ENCODE data around the gene KHK. TPM values are rescaled to one million over a fixed set of nuclear protein-coding genes. Genes with fewer than 3 reads are reported as not detected.

Gene KHK
- total RNA-seq, 1 experiment from 2014 or later, result 1.5 TPM

DNA sequence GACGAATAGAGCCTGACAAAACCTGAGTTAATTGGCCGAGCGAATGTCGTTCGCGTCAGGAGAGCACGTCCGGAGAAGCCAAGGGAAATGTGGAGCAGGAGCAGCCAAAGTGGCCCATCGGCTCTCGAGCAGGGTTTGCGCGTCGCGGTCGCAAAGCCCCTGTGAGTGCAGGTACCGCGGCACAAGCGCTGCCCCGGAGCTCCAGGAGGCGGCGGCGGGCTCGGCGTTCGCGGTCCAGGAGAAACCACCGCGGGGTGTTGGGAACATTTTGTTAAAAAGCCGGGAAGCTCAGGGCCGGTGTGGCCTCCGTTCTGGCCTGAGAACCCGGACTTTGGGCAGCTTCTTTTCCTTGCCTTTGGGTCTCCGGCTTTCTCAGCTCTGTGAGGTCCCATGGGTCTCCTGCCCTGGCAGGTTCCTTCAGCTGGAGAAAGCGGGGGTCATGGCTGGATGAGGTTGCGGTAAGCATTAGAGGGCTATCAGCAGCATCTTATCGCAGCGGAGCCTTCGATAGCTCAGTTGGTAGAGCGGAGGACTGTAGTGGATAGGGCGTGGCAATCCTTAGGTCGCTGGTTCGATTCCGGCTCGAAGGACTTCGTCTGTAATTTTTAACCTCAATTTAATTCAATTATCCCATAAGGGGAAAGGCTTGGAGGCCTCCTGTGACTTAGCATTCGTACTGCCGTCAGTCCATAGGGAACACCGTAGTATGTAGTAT lies 36.1 kb upstream of the KHK start:
- BruUV-seq (replicated peaks), result no TSS peak
- DNase-seq (ENCODE audit: low read depth, low spot score), result peak; percentile 99
- H3K4me1 ChIP-seq (ENCODE audit: control insufficient read depth, insufficient read depth, low read length), result peaks cover 6% of the 10 kb centered on the region
- H3K9me3 ChIP-seq (ENCODE audit: control insufficient read depth, insufficient read depth, low read depth, low read length), result no peaks in the 10 kb centered on the region
- TF ChIP-seq TCF7L2 (IDR thresholded peaks at IDR 0.05; ENCODE audit: low read depth, low read length), result peak; percentile 15; the same call in 1 of the 2 replicates
- peak; percentile 77; the same call in 1 of the 2 replicates for TF ChIP-seq POLR2AphosphoS5 (IDR thresholded peaks at IDR 0.05; ENCODE audit: low read depth, low read length)
- TF ChIP-seq, protein P1, sequence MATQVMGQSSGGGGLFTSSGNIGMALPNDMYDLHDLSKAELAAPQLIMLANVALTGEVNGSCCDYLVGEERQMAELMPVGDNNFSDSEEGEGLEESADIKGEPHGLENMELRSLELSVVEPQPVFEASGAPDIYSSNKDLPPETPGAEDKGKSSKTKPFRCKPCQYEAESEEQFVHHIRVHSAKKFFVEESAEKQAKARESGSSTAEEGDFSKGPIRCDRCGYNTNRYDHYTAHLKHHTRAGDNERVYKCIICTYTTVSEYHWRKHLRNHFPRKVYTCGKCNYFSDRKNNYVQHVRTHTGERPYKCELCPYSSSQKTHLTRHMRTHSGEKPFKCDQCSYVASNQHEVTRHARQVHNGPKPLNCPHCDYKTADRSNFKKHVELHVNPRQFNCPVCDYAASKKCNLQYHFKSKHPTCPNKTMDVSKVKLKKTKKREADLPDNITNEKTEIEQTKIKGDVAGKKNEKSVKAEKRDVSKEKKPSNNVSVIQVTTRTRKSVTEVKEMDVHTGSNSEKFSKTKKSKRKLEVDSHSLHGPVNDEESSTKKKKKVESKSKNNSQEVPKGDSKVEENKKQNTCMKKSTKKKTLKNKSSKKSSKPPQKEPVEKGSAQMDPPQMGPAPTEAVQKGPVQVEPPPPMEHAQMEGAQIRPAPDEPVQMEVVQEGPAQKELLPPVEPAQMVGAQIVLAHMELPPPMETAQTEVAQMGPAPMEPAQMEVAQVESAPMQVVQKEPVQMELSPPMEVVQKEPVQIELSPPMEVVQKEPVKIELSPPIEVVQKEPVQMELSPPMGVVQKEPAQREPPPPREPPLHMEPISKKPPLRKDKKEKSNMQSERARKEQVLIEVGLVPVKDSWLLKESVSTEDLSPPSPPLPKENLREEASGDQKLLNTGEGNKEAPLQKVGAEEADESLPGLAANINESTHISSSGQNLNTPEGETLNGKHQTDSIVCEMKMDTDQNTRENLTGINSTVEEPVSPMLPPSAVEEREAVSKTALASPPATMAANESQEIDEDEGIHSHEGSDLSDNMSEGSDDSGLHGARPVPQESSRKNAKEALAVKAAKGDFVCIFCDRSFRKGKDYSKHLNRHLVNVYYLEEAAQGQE (IDR thresholded peaks at IDR 0.05; ENCODE audit: insufficient read depth in 1 of 2, low read depth in 2 of 2, low read length in 1 of 2), result no peak
- TF ChIP-seq SIN3A (IDR thresholded peaks at IDR 0.05; ENCODE audit: borderline replicate concordance, insufficient read depth, low read depth, low read length), result no peak
- TF ChIP-seq, protein P2, sequence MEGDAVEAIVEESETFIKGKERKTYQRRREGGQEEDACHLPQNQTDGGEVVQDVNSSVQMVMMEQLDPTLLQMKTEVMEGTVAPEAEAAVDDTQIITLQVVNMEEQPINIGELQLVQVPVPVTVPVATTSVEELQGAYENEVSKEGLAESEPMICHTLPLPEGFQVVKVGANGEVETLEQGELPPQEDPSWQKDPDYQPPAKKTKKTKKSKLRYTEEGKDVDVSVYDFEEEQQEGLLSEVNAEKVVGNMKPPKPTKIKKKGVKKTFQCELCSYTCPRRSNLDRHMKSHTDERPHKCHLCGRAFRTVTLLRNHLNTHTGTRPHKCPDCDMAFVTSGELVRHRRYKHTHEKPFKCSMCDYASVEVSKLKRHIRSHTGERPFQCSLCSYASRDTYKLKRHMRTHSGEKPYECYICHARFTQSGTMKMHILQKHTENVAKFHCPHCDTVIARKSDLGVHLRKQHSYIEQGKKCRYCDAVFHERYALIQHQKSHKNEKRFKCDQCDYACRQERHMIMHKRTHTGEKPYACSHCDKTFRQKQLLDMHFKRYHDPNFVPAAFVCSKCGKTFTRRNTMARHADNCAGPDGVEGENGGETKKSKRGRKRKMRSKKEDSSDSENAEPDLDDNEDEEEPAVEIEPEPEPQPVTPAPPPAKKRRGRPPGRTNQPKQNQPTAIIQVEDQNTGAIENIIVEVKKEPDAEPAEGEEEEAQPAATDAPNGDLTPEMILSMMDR (IDR thresholded peaks at IDR 0.05), result no peak
- peak overlapping the region; percentile 86 for H3K27ac ChIP-seq (ENCODE audit: low read length)
- peak; percentile 88 for ATAC-seq
- H3K27me3 ChIP-seq (ENCODE audit: control insufficient read depth, insufficient read depth, low read length), result no peaks in the 10 kb centered on the region
- ChIA-PET CTCF (interaction anchor here (0.8 to 1.3 kb wide), 2 partner anchors 89 to 141 kb away, joined by 3 to 5 read pairs; no protein-coding TSS in a partner anchor), POLR2A (interaction anchor here (0.5 to 1.5 kb wide), 3 partner anchors 21 to 866 kb away, joined by 3 to 6 read pairs (median 4); partner anchors contain the start of gene OST4)
- intact Hi-C loops (cut with micrococcal nuclease; ENCODE audit: unreplicated experiment), result no loop called here
- in situ Hi-C loops (cut with HindIII; ENCODE audit: low pct_unique_long_range_greater_than_20kb, low sequenced_read_pairs), result no loop called here
- peak overlapping the region; percentile 80 to 95 for H3K4me3 ChIP-seq (ENCODE audit: low read depth in 2 of 2, low read length in 2 of 2)
- peaks cover 5% of the 10 kb centered on the region for H3K36me3 ChIP-seq (ENCODE audit: control insufficient read depth, insufficient read depth, low read length)

DNA sequence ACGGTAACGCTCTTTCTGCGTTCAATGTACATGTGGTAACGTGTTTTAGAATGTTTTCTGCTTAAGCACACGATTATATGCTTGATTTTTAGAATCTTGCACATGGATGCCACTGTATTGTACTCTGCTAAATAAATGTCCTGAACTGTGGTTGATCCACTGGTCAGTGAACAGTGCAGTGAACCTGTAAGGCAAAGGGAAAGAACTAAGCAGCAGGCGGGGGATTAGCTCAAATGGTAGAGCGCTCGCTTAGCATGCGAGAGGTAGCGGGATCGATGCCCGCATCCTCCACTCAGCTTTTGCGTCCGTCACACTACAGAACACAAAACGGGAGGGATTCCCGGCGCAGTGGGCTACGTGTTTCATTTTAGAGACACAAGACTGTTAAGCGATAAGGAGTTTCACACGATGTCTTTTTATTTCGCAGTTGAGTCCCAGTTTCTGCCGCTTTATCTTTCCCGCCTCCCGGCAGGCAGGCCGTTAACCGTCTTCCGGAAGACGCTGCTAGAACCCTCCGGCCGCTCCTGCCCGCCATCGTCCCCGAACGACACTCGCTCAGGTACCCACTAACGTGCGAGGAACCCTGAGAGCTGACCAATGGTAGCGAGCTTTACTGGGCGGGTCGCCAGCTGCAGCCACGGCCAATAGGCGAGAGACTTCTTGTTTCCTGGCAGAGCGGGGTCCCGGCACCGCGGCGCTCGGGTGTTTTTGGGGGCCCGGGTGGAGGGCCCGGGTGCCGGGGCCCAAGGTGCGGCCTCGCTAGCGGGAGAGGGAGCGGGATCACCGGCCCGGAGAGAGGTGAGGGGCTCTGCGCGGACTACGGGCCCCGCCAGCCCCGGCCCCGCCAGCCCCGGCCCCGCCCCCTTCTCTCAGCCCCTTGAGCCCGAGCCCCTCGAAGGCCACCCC lies 35.3 kb upstream of the KHK start, which contains the start of gene AGBL5:
Gene AGBL5 (plus strand): TSS at position 673 of the 906 bp plus-strand sequence. CDS start 1,291 bp downstream, outside the sequence.
- TF ChIP-seq, protein P1 (IDR thresholded peaks at IDR 0.05; ENCODE audit: insufficient read depth in 1 of 2, low read depth in 2 of 2, low read length in 1 of 2), result no peak
- no peak for TF ChIP-seq TCF7L2 (IDR thresholded peaks at IDR 0.05; ENCODE audit: low read depth, low read length)
- TF ChIP-seq POLR2AphosphoS5 (IDR thresholded peaks at IDR 0.05; ENCODE audit: low read depth, low read length), result peak; percentile 65
- intact Hi-C loops (cut with micrococcal nuclease; ENCODE audit: unreplicated experiment), result no loop called here
- POLR2A ChIA-PET, result interaction anchor here (0.5 to 1.5 kb wide), 5 partner anchors 13 to 866 kb away, joined by 3 to 6 read pairs (median 4); partner anchors contain the start of gene OST4
- Histone ChIP-seq H3K4me3 (ENCODE audit: low read depth in 2 of 2, low read length in 2 of 2) (peak within 1 kb of the TSS; percentile 80 to 95), H3K36me3 (ENCODE audit: control insufficient read depth, insufficient read depth, low read length) (peaks cover 9% of the 10 kb centered on the region), H3K27ac (ENCODE audit: low read length) (peak within 1 kb of the TSS; percentile 88), H3K9me3 (ENCODE audit: control insufficient read depth, insufficient read depth, low read depth, low read length) (no peaks in the 10 kb centered on the region), H3K4me1 (ENCODE audit: control insufficient read depth, insufficient read depth, low read length) (peaks cover 6% of the 10 kb centered on the region), H3K27me3 (ENCODE audit: control insufficient read depth, insufficient read depth, low read length) (no peaks in the 10 kb centered on the region)
- peak; percentile 94 for DNase-seq (ENCODE audit: low read depth, low spot score)
- ATAC-seq, result peak; percentile 86
- in situ Hi-C loops (cut with HindIII; ENCODE audit: low pct_unique_long_range_greater_than_20kb, low sequenced_read_pairs), result no loop called here
- CTCF ChIA-PET, result interaction anchor here (0.6 to 1.3 kb wide), 3 partner anchors 10 to 140 kb away, joined by 3 to 9 read pairs (median 5); no protein-coding TSS in a partner anchor
- BruUV-seq (replicated peaks), result no TSS peak

All from Panc1 (cell line).